IPS-NIHi7 (cell line): ENCODE data around the gene NRGN.

Source experiments
- DNase-seq: peaks from one replicate; pipeline ENCODE4 v3.0.0; 2012; ENCODE audit warnings: mixed read lengths; ENCODE audit errors: extremely low spot score

NRGN gene

DNA sequence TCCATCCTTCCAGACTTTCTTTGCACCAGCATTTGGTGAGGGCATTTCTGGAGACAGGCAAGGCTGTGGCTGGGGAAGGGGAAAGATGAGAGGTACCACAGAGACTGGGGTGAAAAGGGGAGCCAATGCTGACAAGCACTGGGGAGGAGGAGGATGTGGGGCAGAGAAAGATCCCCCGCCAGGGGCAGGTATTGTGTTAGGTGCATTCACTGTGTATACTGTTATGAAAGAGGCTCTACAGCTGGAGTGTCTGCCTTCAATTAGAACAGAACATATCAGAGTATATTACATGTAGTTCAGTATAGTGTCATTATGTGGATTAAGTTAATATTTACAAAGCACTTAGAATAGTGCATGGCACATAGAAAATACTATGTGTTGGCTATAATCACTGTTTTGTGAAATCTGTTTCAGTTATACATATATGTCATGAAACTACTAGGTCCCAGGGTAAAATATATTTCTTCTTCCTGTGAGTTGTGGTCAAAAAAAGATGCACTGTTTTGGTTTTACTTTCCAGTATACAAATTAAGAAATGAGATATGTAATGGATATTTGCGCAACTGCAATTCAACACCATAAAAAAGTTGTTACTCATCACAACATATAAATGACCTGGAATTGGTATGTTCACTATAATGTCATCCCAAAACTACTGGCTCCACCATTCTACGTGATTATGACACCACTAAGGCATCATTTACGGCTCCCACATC lies 52.0 kb downstream of the NRGN start:
- DNase-seq, result no peak

GRCh38 chr11:124793466-124794278 lies 53.9 kb downstream of the NRGN start:
- DNase-seq, result peak; percentile 55

DNA sequence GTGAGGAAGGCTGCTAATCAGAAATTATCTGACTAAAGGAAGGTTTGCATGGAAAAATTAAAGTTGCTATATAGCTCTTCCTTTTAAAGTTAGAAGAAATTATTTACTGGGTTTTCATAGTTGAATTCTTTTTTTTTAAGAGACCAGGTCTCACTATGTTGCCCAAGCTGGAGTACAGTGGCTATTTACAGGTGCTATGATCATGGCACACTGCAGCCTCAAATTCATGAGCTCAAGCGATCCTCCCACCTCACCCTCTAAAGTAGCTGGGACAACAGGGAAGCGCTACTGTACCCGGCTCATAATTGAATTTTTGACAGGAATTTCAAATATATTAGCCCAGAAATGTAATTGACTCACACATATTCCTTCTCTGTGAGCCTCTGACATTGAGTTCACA lies 56.6 kb downstream of the NRGN start:
- DNase-seq, result no peak
